HG02870 (cell line): Measurements from ENCODE around the gene ADD3.

Experiments used
- ATAC-seq: cut with Tn5 transposase; IDR thresholded peaks from one replicate; pipeline ENCODE4 v1.9.1; 2021; ENCODE audit warnings: mild to moderate bottlenecking, moderate library complexity; ENCODE audit not compliant: unreplicated experiment

ADD3 gene

DNA sequence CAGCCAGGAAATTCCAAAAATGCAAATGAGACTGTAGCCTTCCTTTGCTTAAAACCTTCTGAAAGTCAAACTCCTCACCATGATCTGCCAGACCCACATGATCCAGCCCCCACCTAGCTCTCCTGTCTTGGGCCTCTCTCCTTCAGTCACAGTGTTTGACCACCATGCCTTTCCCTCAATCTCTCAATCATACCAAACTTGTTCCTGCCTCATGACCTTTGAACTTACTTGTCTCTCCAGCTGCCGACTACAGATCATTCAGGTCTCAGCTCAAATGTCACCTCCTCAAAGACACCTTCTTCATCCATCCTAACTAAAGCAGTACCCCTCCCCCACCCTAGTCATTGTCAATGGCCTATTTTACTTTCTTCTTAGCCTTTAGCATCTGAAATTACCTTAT is 9.3 kb upstream of the ADD3 start:
- ATAC-seq, result no peak

DNA sequence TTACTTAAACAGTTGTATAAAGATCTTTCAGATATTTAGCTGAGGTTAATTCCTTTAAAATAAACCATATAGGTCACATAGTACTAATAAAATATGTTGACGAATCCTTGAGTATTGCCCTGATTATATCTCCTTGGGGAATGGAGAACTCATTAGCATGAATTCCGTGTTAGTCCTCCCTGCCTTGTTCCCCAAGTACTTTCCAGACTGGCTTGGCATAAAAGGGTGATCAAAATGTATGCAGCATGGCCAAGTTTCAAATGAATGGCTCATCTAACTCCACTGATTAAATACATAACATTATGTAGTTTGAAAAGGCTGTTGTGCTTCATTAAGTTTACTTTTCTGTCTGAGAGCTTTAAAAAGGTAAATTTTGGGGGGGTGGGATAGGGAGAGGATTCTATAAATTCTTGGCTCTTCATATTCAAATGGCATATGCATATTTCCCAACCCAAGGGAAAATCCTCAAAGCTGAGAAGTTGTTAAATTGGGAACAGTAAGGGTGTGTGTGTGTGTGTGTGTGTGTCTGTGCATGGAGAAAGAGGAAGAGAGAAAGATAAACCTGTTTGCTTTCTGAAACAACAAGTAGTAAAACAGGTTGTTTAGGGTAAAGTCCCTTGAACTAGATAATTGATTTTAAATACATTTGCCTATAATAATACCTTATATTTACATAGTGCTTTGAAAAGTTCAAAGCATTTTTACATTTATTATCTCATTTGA is 4.8 kb upstream of the ADD3 start:
- ATAC-seq, result no peak

DNA sequence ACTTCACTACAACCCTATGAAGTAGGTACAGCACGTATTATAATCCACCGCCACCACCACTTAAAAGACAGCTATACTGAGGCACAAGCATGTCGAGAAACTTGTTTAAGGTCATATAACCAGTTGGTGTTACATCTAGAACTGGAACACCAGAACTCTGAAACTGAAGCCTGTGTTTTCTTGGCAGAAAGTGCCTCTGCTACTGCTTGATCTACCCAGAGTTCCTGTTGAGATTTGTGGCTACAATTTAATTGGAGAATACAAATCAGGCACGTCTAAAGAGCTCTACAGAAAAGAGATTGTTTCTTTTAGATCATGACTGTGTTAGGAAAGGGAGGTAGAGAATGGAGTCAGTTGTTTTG is 4.3 kb upstream of the ADD3 start:
- no peak for ATAC-seq

DNA sequence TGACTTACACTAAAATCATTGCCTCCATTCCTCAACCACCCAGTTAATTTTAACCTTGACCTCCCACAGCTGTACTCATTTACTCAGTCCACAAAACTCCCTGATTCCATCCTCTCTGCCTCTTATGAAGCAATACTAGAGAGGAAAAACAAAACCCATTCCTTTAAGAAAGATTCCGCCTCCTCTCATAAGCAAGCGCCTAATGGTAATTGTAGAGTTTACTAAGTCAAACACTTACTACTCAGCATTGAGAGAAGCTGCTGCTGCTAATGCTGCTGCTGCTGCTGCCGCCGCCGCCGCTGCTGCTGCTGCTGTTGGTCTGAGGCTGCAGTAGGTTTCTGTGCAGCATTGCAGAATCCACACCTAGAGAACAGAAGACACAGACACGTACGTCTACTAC is 2.1 kb upstream of the ADD3 start:
- no peak for ATAC-seq

DNA sequence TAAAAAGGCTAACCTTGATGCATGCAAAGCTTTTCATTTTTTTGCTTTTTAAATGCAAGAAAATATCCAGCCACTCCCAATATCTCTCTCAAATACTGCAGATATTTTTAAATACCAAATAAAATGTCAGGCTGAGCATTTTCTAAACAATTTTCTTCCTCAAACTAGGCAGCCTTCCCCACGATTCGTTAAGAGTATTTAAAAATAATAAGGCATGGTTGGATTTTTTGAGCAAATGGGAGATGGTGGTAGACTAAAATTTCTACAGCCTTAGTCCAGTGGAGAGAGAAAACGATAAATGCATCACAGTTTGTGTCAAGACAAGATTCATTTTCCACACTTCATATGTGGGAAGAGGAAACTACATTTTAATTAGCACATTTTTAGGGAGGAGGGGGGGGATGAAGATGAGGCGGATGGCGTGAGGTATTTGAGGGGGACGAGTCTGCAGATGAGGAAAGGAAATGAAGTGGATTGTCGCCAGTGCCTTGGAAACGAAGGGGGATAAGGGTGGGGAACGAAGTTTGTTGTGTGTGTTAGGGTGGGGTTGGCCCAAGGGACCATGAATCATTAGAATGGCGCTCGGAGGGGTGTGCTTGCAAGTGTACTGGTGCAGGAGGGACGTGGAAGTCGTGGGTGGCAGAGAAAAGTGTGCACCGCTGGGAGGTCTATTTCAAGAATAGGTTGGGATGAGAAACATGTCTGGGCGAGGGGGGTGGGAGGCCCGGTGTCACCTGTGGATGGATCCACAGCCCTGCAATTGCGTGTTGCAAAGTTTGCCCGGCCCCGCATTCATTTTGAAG is 1.2 kb upstream of the ADD3 start:
- no peak for ATAC-seq

DNA sequence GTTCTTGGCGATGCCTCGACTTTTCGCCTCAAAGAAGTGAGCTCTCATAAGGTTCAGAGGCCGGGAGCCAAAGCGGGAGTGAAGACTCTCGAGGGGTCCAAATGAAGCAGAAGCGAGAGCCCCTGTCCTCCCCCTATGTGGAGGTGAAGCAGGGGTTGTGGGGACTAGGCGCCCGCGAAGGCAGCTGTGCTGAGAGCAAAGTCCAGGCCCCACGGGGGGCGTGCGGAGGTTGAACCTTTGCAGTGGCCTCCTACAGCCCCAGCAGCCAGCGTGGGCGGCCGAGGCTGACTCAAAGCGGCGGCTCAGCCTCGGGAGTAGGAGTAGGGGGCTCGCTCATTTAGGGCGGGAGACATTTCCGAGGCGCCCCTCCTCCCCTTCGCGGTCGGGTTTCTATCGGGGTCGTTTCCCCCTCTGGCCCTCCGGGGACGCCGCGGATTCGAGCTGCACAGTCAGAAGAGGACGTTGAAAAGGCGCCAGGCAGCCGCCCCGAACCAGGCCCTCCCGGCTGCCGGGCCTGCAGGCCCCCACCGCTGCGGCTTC is 553 bp upstream of the ADD3 start:
- ATAC-seq, result peak; percentile 36

DNA sequence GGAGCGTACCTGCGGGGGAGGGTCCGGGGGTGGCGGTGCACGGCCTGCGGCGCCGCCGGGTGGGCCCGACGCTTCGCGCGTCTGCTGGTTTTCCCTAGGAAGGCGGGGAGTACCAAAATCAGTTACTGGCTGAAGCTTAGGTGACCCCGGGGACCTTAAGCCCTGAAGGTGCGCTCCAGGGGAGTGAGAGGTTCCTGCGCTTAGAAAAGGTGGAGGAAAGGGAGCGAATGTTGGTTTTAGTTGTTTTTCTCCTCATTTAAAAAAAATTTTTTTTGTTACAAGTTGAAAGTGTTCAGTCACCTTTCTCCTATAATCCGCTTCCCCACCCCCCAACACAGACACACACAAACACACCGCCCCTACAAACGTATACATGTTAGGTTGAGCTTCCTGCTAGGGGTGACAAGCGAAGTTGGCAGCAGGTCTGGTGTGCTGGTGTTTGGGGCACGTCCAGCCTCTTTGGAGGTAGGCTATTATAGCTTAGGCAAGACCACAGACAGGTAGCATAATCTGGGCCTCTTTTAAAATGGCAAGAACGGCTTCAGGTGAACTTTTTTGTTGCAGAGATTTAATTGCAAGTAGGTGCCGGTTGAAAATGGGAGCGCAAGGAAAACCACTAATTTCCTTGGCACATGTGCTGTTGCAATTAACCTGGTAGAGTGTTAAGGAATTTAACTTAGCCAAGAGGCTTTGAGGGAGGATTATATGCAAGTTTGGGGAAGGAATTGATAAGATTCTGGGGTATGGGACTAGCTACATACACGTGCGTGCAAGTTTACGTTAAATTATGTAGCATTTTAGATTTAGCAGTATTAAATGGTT is 945 bp downstream of the ADD3 start:
- ATAC-seq, result no peak

DNA sequence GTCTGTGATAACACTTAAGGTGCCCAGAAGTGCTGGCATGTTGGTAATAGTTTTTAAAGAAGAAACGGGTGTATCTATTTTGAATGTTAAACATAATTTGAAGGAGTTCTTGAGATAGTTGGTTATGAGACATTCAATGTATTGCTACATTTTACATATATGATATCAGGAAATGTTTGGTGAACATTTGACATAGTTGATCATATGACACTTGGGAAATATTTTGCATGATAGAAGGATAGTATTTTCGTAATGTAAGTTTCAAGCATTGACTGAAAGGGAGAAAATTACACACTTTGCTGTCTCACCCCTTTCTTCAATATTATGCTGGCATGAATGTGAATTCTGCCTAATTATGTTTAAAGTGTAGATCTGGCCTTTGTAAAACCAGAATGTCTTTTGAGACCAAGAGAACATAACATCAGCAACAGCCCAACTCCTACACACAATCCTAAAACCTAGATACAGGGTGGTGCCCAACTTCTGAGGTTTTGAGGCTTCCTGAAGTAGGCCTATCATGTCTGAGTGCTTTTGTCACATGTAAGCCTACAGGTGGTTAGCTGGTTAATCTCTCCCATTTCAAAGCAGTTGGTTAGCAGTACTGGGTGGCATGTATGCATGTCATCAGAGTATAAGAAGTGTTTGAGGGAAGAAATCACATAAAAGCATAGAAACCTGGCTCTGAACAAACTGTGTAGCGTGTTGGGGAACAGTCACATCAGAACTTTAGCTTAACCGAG is 2.1 kb downstream of the ADD3 start:
- ATAC-seq, result no peak

DNA sequence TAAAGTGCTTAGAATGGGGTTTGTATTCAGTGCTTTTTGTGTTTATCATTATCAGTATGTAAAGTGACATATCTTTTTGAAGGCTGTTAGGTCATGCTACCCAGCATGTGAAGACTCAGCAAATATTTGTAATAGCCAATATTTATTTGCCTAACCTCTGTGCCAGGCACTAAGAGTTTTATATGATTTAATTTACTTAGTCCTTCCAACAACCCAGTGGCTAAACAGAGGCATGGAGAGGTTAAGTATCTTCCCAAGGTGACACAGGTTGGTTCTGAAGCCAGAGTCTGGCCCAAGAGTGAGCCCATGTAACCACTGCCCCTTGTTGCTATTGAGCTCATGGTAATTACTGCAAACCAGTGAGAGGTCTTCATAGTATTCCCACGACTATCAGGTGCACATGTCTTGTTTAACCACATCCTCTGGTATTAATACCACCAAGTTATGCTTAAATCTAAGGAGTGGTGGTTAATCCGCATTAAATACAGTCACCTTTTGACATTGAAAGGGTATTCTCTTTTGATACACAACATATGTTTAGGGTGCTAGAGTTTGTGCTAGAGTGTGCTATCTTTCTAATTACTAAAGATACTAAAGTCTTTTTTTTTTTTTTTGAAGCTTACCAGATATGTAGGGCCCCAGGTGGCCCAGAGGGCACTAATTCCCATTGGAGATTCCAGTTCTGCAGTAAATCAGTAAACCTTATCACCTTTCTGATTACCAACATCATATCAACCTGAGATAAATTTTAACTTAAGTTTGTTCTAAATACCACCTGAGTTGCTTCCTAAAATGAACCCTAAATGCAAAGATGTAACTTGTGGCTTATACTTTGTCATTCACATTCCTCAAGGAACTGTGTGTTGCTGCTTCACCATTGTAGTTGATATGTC is 2.9 kb downstream of the ADD3 start:
- ATAC-seq, result no peak

DNA sequence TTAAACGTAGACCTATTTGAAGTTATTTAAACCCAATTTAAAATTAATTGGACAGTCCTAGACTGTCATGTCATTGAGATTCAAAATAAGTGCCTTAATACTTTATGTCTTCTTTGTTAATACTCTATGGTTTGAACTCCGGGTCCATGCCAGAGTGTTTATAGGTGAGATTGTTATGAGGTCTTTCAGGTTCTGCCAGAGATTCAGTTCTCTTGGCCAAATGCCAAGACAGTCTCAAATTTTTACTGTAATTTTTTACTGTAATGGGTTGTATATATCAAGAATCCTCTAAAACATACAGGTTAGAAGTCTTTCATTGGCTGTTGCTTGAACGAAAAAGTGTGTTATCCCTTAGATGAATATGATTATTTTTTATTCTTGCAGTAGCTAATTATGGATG is 3.9 kb downstream of the ADD3 start:
- ATAC-seq, result no peak

DNA sequence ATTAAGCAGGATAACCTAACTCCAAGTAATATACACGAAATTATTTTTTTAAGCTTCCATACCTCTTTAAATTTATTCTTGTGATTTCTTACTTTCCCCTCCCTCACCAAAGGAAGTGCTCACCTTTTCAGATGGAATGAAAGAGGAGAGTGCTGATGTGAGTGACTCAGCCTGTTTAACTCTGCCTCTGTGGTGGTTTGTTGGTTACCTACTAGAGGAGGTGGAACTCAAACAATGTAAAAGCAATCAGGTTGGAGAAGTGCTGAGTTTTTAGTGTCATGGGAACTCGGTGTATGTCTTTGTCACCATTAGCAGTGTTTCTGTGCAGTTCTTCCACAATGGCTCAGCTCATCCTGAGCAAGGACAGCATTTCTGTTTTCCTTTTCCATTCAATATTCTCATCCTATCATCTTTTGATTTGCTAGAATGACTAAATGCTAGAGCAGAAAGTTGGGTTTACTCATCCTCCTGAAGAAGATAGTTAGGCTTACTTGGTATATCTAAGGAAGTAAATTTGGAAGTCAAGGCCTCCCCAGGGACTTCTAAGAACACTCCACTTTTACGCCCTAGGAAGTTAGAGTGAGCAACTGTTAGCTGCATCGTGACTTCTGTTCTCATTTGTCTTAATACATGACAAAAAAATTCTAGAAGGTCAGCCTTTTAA is 6.0 kb downstream of the ADD3 start:
- ATAC-seq, result no peak

DNA sequence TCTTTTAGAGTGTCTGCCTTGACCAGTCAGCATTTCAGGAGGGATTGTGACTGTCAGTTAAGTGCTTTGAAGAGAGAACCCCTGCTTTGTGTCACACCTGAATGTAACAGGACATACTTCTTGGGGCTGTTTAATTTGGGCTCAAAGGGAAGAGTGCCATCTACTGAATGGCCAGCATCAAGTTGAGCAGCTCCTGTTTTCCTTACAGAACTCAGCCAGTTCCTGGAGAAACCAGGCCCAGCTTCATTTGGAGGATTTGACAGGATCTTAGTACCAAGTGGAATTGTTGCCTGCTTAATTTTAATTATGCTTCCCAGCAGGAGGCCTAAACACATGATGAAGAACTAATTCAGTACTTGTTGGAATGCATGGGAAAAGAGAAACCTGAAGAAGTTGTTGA is 8.3 kb downstream of the ADD3 start:
- no peak for ATAC-seq

DNA sequence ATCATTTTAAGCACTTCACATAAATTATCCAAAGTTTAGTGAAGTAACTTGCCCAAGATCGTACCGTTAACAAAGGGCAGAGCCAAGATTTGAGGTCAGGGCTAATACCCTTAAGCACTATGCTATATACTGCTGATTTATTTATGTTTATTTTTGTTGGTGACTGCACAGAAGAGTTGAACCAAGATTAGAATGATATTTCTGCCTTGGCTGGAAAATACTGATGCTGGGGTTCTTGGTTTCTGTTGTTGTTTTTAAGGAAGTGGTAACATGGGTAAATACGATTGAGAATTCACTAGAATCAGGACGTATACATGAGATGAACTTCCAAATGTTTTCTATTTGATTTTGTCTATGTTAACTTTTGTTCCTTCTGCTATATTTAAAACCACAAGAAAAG is 9.3 kb downstream of the ADD3 start:
- ATAC-seq, result no peak

DNA sequence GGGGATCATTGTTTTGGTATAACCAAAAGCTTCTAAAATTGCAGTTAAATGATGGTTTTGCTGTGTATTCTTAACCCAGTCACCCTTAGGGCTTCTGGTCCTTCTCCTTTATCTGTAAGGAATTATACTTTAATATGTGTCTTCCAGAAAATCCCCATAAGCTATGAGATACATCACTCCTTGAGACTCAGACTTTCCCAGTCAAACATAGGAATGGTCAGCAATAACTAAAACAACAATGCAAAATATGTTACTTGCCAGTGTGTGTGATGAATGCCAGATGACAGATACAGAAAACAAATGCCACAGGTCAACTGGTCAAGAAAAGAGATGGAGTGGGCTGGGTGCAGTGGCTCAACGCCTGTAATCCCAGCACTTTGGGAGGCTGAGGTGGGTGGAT is 10.1 kb downstream of the ADD3 start:
- ATAC-seq, result no peak

DNA sequence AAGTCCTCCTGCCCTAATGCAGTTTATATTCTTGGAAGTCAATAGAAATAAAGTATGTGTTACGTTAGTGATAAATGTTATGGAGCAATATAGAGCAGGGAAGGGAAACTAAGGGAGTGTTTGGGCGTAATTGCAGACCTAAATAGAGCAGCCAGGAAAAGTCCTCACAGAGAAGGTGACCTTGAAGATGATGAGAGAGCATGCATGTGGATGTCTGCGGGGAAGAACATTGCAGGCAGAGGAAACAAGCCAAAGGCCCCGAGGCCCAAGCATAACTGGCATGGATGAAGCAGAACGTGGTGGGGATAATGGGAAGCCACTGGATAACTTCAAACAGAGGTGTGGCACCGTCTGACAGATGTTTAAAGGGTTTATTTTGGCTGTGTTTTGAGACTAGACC is 12.5 kb downstream of the ADD3 start:
- no peak for ATAC-seq

DNA sequence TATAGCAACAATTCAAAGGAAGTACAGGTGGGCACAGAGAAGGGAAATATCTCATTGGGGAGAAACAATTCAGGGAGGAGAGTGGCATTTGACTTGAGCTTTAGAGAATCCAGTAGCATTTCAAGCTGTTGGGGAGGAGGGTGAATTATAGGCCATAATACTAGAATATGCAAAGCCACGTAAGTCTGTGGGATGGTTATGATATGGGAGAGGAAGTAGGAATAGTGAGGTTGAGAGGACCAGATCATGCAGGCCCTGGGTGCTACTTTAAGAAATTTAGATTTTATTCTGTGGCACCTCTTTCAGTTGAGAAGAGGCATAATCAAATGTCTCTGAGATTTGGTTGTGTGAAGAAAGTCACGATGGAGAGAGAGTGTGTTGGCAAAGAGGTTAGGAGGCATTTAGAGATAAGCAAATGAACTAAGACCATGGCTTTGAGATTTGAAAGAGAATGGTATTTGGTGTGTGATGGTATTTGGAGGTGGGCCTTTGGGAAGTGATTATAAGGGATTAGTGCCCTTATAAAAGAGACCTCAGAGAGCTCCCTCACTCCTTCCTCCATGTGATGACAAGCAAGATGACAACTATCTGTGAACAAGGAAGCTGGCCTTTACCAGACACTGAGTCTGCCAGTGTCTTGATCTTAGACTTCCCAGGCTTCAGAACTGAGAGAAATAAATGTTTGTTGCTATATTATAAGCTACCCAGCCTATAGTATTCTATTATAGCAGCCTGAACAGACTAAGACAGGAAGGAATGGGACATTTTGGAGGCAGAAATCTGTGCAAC is 15.1 kb downstream of the ADD3 start:
- ATAC-seq, result peak; percentile 48

DNA sequence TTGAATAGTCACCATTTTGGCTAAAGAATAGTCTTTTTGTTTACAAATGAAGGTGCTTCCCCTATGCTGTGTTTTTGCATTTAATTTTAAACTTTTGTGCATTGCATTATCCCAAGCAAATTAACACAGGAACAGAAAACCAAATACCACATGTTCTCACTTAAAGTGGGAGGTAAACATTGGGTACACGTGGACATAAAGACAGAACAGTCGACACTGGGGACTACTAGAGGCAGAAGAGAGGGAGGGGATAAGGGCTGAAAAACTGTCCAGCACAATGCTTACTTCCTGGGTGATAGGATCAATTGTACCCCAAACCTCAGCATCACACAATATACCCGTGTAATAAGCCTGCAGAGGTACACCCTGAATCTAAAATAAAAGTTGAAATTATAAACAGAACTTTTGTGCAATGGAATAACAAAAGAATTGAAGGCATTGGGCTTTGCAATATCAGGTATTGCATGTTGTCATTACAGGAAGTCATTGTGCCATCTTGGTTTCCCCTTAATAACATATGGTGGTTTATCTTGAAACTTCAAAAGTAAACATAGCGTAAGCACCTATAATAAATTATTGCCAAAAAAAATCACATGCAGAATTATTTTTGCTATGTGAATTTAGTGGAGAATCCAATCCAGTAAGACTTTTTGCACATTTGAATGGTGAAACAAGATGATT is 16.1 kb downstream of the ADD3 start:
- ATAC-seq, result no peak

DNA sequence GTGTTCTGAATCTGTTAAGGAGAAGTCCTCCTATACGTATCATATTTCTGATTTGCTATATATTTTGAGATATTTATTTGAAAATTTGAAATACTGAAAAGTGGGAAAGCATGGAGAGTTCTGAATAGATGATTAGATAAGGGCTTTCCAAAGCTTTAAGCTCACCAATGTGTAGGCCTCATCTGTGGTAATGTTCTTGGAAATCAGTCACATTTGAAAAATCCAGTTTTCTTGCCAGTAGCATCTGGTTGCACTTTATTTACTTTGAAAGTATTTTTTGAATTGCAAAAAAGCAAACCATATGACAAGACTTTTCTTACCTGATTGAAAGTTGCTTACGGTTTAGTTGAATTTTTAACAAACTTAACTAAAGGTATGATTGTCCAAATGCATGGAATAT is 21.7 kb downstream of the ADD3 start:
- ATAC-seq, result no peak
